K562 (cell line): ENCODE data around the gene SMAD5. TPM values are rescaled to one million over a fixed set of nuclear protein-coding genes. Genes with fewer than 3 reads are reported as not detected.

Experiments
- ATAC-seq: fragments of 200-7000 bp; cut with Tn5 transposase; 3 replicates; pipeline ENCODE4 v1.9.1; 2020; ENCODE audit warnings: moderate library complexity
- BruUV-seq: library from RNA; stranded (reverse); fragments of 400-500 nt; replicated peaks from 2 replicates; lab custom pipeline; 2021; lab: Mats Ljungman, UMichigan
- CTCF ChIA-PET: fragments of 300-600 bp; formaldehyde crosslinking; extraction: SDS; loops from one replicate; lab custom pipeline; 2021; ENCODE audit warnings: low intra/inter-chr PET ratio; lab: Yijun Ruan, JAX
- POLR2A ChIA-PET: fragments of 300-600, 350-650 bp; sonication (Branson Sonifier 250); formaldehyde crosslinking; extraction: SDS; loops from one replicate; lab custom pipeline; 2021; ENCODE audit warnings: antibody characterized with exemption, inconsistent platforms; lab: Yijun Ruan, JAX
- DNase-seq, 4 experiments: peaks; one replicate each; pipeline versions ENCODE4 v3.0.0 to v3.0.0-alpha.2; 2011 to 2018; ENCODE audit warnings: low spot score in 3 of 4, mixed read lengths in 3 of 4; ENCODE audit errors: extremely low read depth in 1 of 4
- FAIRE-seq: peaks from 2 replicates; lab custom pipeline; 2011; peaks lifted over from hg19 to GRCh38; lab: Jason Lieb, UNC
- H2AFZ ChIP-seq: 2 replicates; pipeline ENCODE4 v1.6.0; 2011; ENCODE audit warnings: low read depth, low read length, control low read depth, inconsistent platforms
- H3K27ac ChIP-seq: fragments of 200-600 bp; 3 replicates; pipeline ENCODE4 v1.8.0; 2011; ENCODE audit warnings: low read depth, mild to moderate bottlenecking, control low read depth, inconsistent platforms, low read length, moderate library complexity, mixed read lengths; ENCODE audit errors: extremely low read depth
- H3K27me3 ChIP-seq, 2 experiments: fragments of 300-600 bp in 1 of 2; 2 replicates in 1 of 2; 3 replicates in 1 of 2; pipeline versions ENCODE4 v1.6.0 to v1.8.0; 2011; ENCODE audit warnings: inconsistent platforms in 2 of 2, low read length in 2 of 2, mild to moderate bottlenecking in 1 of 2, mixed read lengths in 1 of 2, moderate library complexity in 1 of 2; ENCODE audit not compliant: control insufficient read depth in 2 of 2, insufficient read depth in 2 of 2
- H3K36me3 ChIP-seq: fragments of 300-600 bp; 3 replicates; pipeline ENCODE4 v1.8.0; 2011; ENCODE audit warnings: mild to moderate bottlenecking, low read length, inconsistent platforms; ENCODE audit not compliant: control insufficient read depth, insufficient read depth
- H3K4me1 ChIP-seq, 2 experiments: fragments of 200-600 bp in 1 of 2; replicated peaks in 1 of 2; 2 replicates in 1 of 2; 3 replicates in 1 of 2; pipeline versions ENCODE4 v1.5.1 to v1.8.0; 2011; ENCODE audit warnings: inconsistent platforms in 2 of 2, low read length in 2 of 2, mild to moderate bottlenecking in 1 of 2, mixed read lengths in 1 of 2, moderate library complexity in 1 of 2; ENCODE audit not compliant: control insufficient read depth in 2 of 2, insufficient read depth in 2 of 2
- H3K4me2 ChIP-seq: 2 replicates; pipeline ENCODE4 v1.6.1; 2011; ENCODE audit warnings: low read length, control low read depth, inconsistent platforms, mixed read lengths; ENCODE audit not compliant: insufficient read depth
- H3K4me3 ChIP-seq: fragments of 200-600 bp; sonication (generic), shearing (Covaris generic); 2 replicates; pipeline ENCODE4 v1.5.1; 2016; ENCODE audit warnings: control low read depth, inconsistent platforms
- H3K79me2 ChIP-seq: fragments of 200-600 bp; 3 replicates; pipeline ENCODE4 v1.8.0; 2011; ENCODE audit warnings: low read length, inconsistent platforms; ENCODE audit not compliant: control insufficient read depth, insufficient read depth
- H3K9ac ChIP-seq, 2 experiments: 2 replicates each; pipeline versions ENCODE4 v1.6.0 to v1.6.1; 2011; ENCODE audit warnings: low read depth in 2 of 2, low read length in 2 of 2, control low read depth in 1 of 2, inconsistent platforms in 1 of 2, mild to moderate bottlenecking in 1 of 2, mixed read lengths in 1 of 2; ENCODE audit not compliant: insufficient read depth in 1 of 2
- H3K9me1 ChIP-seq: one replicate; pipeline ENCODE4 v1.6.0; 2011; ENCODE audit warnings: inconsistent platforms, mild to moderate bottlenecking, low read length, moderate library complexity; ENCODE audit not compliant: control insufficient read depth, insufficient read depth
- H3K9me3 ChIP-seq: replicated peaks from 2 replicates; pipeline ENCODE4 v1.5.1; 2011; ENCODE audit warnings: low read depth, low read length, inconsistent platforms; ENCODE audit not compliant: control insufficient read depth, insufficient read depth
- H4K20me1 ChIP-seq: replicated peaks from 2 replicates; pipeline ENCODE4 v1.6.1; 2011; ENCODE audit warnings: low read length, inconsistent platforms, mixed read lengths; ENCODE audit not compliant: control insufficient read depth, insufficient read depth
- ELF4 ChIP-seq: fragments of 450-650 bp; formaldehyde crosslinking; IDR thresholded peaks from 2 replicates; pipeline ENCODE4 v1.4.0; 2022; ENCODE audit warnings: missing genetic modification characterization
- ETV5 ChIP-seq: sonication (generic); formaldehyde crosslinking; IDR thresholded peaks from 2 replicates; pipeline ENCODE4 v1.4.0; 2020; ENCODE audit warnings: low read depth, mild to moderate bottlenecking, missing genetic modification reagents
- FOXJ3 ChIP-seq: sonication (generic); formaldehyde crosslinking; IDR thresholded peaks from 2 replicates; pipeline ENCODE4 v1.4.0; 2020; ENCODE audit warnings: mild to moderate bottlenecking, missing genetic modification reagents
- PHTF2 ChIP-seq: fragments of 250-450 bp; sonication (Bioruptor Pico); IDR thresholded peaks from 2 replicates; pipeline ENCODE4 v1.5.0; 2021; ENCODE audit warnings: mild to moderate bottlenecking
- SNRNP70 ChIP-seq: fragments of 200-400 bp; formaldehyde crosslinking; optimal IDR thresholded peaks from 2 replicates; pipeline ENCODE3; 2017; ENCODE audit warnings: low read depth, low read length
- TAF1 ChIP-seq: IDR thresholded peaks from 2 replicates; pipeline ENCODE4 v1.6.1; 2011; ENCODE audit warnings: mild to moderate bottlenecking, low read length, moderate library complexity; ENCODE audit not compliant: insufficient read depth, control insufficient read depth, severe bottlenecking; ENCODE audit errors: extremely low read depth
- TAF15 ChIP-seq: fragments of 200-400 bp; formaldehyde crosslinking; IDR thresholded peaks from 2 replicates; pipeline ENCODE4 v1.6.1; 2017; ENCODE audit warnings: mild to moderate bottlenecking, low read depth, low read length, moderate library complexity
- THAP12 ChIP-seq: fragments of 250-450 bp; sonication (Bioruptor Pico); IDR thresholded peaks from 2 replicates; pipeline ENCODE4 v1.9.0; 2021; ENCODE audit warnings: mild to moderate bottlenecking, inconsistent platforms
- TRIM24 ChIP-seq, 2 experiments: fragments of 450-650 bp; IDR thresholded peaks; 2 replicates each; pipeline ENCODE4 v1.6.1; 2016
- ZNF121 ChIP-seq: sonication (generic); formaldehyde crosslinking; conservative IDR thresholded peaks from 2 replicates; pipeline ENCODE4 v1.8.0; 2022; ENCODE audit warnings: missing genetic modification reagents
- ZNF174 ChIP-seq: fragments of 250-450 bp; sonication (Bioruptor Pico); IDR thresholded peaks from 2 replicates; pipeline ENCODE4 v1.4.0; 2020; ENCODE audit warnings: mild to moderate bottlenecking
- ZNF184 ChIP-seq: sonication (generic); formaldehyde crosslinking; IDR thresholded peaks from 2 replicates; pipeline ENCODE4 v1.5.0; 2020; ENCODE audit warnings: missing genetic modification reagents
- WGBS: fragments of 100-300 bp; shearing (Covaris generic); methylation state at CpG from one replicate; pipeline ENCODE4 v1.1.6; 2016; ENCODE audit warnings: low coverage, mixed read lengths; ENCODE audit not compliant: insufficient coverage; ENCODE audit errors: missing lambda C conversion rate; 5-methylcytosine and 5-hydroxymethylcytosine counted together
- in situ Hi-C: fragments of 300-500 bp; cut with MboI; formaldehyde crosslinking; loops from 4 replicates; pipeline ENCODE4 v1.15.0; 2018; ENCODE audit warnings: inconsistent platforms, mixed read lengths
- intact Hi-C: fragments of 100-400 bp; cut with micrococcal nuclease; formaldehyde crosslinking; loops from 2 replicates; pipeline ENCODE4 v1.14.2; 2022
- polyA plus RNA-seq, 8 experiments: library from polyadenylated mRNA; depleted of rRNA in 4 of 8; stranded (reverse) in 5 of 8; unstranded in 3 of 8; fragments of >200 nt; fragmentation: Nextera tagmentation in 2 of 8; fragmentation: Illumina TruSeq in 1 of 8; extraction: Ambion mirVana in 2 of 8; extraction: Trizol in 1 of 8; gene quantifications; 2 replicates each; pipeline versions ENCODE4 v1.2.1 to v1.2.3, GENCODE V29; 2011 to 2014; ENCODE audit warnings: inconsistent platforms in 1 of 8, missing spikeins in 1 of 8
- total RNA-seq, 7 experiments: library from RNA; depleted of rRNA in 6 of 7; stranded (reverse); fragments of >200 nt in 6 of 7; fragmentation: Illumina TruSeq in 2 of 7; extraction: Trizol in 2 of 7; gene quantifications; 2 replicates each; pipeline versions ENCODE4 v1.2.1 to v1.2.3, GENCODE V29; 2011 to 2021; ENCODE audit warnings: low replicate concordance in 1 of 7
- TF ChIP-seq, protein P1 (sequence below): fragments of 450-650 bp; IDR thresholded peaks from 2 replicates; pipeline ENCODE4 v1.6.1; 2016; ENCODE audit warnings: borderline replicate concordance
- TF ChIP-seq, protein P2 (sequence below): fragments of 250-450 bp; sonication (Bioruptor Pico); IDR thresholded peaks from 2 replicates; pipeline ENCODE4 v1.5.0; 2020; ENCODE audit warnings: mild to moderate bottlenecking, borderline replicate concordance
- TF ChIP-seq, protein P3 (sequence below): sonication (generic); formaldehyde crosslinking; IDR thresholded peaks from 2 replicates; pipeline ENCODE4 v1.8.1; 2023; ENCODE audit warnings: mild to moderate bottlenecking, missing genetic modification reagents, moderate library complexity

SMAD5 gene
- total and polyA plus RNA-seq, 9 of the 15 experiments (the other 6 are each of a cell fraction or from before 2014, with no cell fraction given) = 12.4 to 53.9 (median 20.3) TPM

GRCh38 chr5:136202469-136203205 is 70.0 kb downstream of the SMAD5 start:
- Histone ChIP-seq H3K9ac (no peak overlapping the region), H3K4me1 (no peaks in the 10 kb centered on the region; a peak in 1 of 5 replicates), H3K9me1 (no peaks in the 10 kb centered on the region), H3K4me3 (no peak overlapping the region), H4K20me1 (peaks cover 6% of the 10 kb centered on the region; the same call in 1 of the 2 replicates), H3K9me3 (no peaks in the 10 kb centered on the region), H3K79me2 (no peaks in the 10 kb centered on the region), H2AFZ (no peak overlapping the region), H3K27ac (no peak overlapping the region), H3K27me3 (peaks cover 2 to 52% of the 10 kb centered on the region in 2 experiments; a peak in 4 of 5 replicates), H3K4me2 (no peak overlapping the region), H3K36me3 (no peaks in the 10 kb centered on the region)
- under 1% methylated on average over 13 of the region's 13 CpGs for WGBS
- ChIA-PET CTCF (no interaction called here), POLR2A (no interaction called here)
- DNase-seq = no peak
- BruUV-seq = no TSS peak
- ATAC-seq = no peak
- no peak for FAIRE-seq
- in situ Hi-C loops = loop anchor here (10.0 kb wide), 1 partner anchor 248 kb away; the partner anchor contains the start of gene LECT2
- intact Hi-C loops = no loop called here
- TF ChIP-seq ZNF174 (no peak), ELF4 (CRISPR knock-in tag) (no peak), ZNF121 (no peak), THAP12 (CRISPR knock-in tag) (no peak), FOXJ3 (CRISPR knock-in tag) (no peak), TAF1 (no peak), PHTF2 (CRISPR knock-in tag) (no peak), TAF15 (no peak), ETV5 (CRISPR knock-in tag) (no peak), ZNF184 (CRISPR knock-in tag) (no peak), SNRNP70 (no peak), TRIM24 (IDR thresholded peaks at IDR 0.05) (no peak)
- TF ChIP-seq, protein P1, sequence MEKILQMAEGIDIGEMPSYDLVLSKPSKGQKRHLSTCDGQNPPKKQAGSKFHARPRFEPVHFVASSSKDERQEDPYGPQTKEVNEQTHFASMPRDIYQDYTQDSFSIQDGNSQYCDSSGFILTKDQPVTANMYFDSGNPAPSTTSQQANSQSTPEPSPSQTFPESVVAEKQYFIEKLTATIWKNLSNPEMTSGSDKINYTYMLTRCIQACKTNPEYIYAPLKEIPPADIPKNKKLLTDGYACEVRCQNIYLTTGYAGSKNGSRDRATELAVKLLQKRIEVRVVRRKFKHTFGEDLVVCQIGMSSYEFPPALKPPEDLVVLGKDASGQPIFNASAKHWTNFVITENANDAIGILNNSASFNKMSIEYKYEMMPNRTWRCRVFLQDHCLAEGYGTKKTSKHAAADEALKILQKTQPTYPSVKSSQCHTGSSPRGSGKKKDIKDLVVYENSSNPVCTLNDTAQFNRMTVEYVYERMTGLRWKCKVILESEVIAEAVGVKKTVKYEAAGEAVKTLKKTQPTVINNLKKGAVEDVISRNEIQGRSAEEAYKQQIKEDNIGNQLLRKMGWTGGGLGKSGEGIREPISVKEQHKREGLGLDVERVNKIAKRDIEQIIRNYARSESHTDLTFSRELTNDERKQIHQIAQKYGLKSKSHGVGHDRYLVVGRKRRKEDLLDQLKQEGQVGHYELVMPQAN = no peak
- TF ChIP-seq, protein P2, sequence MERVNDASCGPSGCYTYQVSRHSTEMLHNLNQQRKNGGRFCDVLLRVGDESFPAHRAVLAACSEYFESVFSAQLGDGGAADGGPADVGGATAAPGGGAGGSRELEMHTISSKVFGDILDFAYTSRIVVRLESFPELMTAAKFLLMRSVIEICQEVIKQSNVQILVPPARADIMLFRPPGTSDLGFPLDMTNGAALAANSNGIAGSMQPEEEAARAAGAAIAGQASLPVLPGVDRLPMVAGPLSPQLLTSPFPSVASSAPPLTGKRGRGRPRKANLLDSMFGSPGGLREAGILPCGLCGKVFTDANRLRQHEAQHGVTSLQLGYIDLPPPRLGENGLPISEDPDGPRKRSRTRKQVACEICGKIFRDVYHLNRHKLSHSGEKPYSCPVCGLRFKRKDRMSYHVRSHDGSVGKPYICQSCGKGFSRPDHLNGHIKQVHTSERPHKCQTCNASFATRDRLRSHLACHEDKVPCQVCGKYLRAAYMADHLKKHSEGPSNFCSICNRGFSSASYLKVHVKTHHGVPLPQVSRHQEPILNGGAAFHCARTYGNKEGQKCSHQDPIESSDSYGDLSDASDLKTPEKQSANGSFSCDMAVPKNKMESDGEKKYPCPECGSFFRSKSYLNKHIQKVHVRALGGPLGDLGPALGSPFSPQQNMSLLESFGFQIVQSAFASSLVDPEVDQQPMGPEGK (CRISPR knock-in tag) = no peak
- TF ChIP-seq, protein P3, sequence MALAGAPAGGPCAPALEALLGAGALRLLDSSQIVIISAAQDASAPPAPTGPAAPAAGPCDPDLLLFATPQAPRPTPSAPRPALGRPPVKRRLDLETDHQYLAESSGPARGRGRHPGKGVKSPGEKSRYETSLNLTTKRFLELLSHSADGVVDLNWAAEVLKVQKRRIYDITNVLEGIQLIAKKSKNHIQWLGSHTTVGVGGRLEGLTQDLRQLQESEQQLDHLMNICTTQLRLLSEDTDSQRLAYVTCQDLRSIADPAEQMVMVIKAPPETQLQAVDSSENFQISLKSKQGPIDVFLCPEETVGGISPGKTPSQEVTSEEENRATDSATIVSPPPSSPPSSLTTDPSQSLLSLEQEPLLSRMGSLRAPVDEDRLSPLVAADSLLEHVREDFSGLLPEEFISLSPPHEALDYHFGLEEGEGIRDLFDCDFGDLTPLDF (CRISPR knock-in tag) = no peak
